KOPT-K1 (cell line): Measurements from ENCODE around the gene ZNF135.

Source experiments
- H3K27ac ChIP-seq: fragments of 200-600 bp; sonication (generic); 2 replicates; pipeline ENCODE4 v1.5.1; 2016; ENCODE audit warnings: antibody characterized with exemption, mild to moderate bottlenecking, low read depth, low read length; ENCODE audit not compliant: poor library complexity, severe bottlenecking
- H3K36me3 ChIP-seq: fragments of 200-600 bp; sonication (generic); 2 replicates; pipeline ENCODE4 v1.5.1; 2017; ENCODE audit warnings: antibody characterized with exemption, mild to moderate bottlenecking, low read length, moderate library complexity; ENCODE audit not compliant: insufficient read depth
- H3K9me3 ChIP-seq: fragments of 200-600 bp; sonication (generic); 2 replicates; pipeline ENCODE4 v1.5.1; 2017; ENCODE audit warnings: antibody characterized with exemption, low read length, mild to moderate bottlenecking; ENCODE audit not compliant: insufficient read depth, poor library complexity, severe bottlenecking

ZNF135 gene

DNA sequence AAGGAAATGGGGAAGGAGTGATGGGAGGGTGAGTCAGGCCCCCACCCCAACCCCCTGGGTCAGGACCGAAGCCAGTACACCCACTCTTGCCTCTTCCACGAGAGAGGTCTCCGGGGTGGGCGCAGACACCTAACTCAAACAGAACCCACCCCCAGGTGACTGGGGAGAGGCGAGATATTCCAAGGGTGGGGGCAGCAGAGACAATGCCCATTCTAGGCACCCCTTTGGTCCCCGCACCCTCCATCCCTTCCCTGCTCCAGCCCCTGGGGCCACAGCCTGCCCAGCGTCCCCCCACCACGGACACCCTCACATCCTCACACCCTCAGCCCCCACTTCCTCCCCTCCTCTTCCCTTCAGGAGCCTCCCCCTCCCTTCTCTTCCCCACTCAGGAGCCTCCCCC lies 38.3 kb downstream of the ZNF135 start:
- peaks cover 31% of the 10 kb centered on the region; the same call in 1 of the 2 replicates for H3K36me3 ChIP-seq
- peaks cover 77% of the 10 kb centered on the region for H3K9me3 ChIP-seq
- H3K27ac ChIP-seq = no peak overlapping the region

GRCh38 chr19:58097781-58098681 lies 38.9 kb downstream of the ZNF135 start, which contains the start of gene ZSCAN18:
TSS of gene ZSCAN18 (minus strand) at chr19:58098231. CDS start at chr19:58090267, 7,964 bp downstream.
- Histone ChIP-seq H3K9me3 (peaks cover 77% of the 10 kb centered on the region), H3K27ac (peak within 1 kb of the TSS; percentile 77), H3K36me3 (peaks cover 31% of the 10 kb centered on the region; the same call in 1 of the 2 replicates)

- H3K27ac ChIP-seq = no peak overlapping the region
Observed at GRCh38 chr19:58098682-58098998, 39.6 kb downstream of the ZNF135 start.

GRCh38 chr19:58107778-58108545 lies 48.9 kb downstream of the ZNF135 start:
- no peak overlapping the region for H3K27ac ChIP-seq
- H3K36me3 ChIP-seq = no peaks in the 10 kb centered on the region
- peaks cover 94% of the 10 kb centered on the region for H3K9me3 ChIP-seq

More at GRCh38 chr19:58098682-58098998, 39.6 kb downstream of the ZNF135 start:
- Histone ChIP-seq H3K9me3 (peaks cover 77% of the 10 kb centered on the region), H3K36me3 (peaks cover 27% of the 10 kb centered on the region; the same call in 1 of the 2 replicates)

GRCh38 chr19:58108546-58108817 lies 49.4 kb downstream of the ZNF135 start:
- Histone ChIP-seq H3K36me3 (no peaks in the 10 kb centered on the region), H3K9me3 (peaks cover 94% of the 10 kb centered on the region), H3K27ac (no peak overlapping the region)

DNA sequence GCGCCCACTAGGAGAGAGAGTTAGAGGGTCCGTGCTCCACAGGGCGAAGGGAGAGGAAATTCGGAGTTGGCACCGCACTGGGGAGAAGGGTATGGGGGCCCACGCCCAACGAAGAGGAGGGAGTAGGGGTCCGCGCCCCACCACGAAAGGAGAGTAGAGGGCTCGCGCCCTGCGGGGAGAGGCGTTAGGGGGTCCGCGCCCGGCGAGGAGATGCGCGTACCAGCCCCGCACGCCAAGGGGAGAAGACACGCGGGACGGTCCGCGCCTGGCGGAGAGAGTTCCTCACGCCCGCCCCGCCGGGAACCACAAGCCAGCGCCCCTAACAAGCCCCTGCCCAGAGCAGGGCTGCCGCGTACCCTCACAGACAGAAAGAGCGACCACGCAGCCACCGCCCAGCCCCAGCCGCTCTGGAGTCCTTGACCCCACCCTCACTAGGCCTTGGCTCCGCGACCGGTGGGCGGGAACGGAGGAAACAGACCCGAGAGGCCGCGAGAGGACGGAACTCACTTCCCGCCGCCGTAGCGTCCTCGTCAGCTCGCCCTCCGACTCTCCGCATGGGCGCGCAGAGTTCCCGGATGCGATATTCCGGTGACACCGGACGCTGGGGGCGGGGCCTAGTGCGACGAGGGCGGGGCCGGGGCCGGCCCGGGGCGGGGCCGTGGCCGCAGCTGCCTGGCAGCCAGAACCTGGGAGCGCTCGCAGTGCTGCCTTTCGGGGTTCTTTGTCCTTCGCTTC lies 58.9 kb downstream of the ZNF135 start:
- H3K9me3 ChIP-seq = peaks cover 91% of the 10 kb centered on the region
- H3K36me3 ChIP-seq = no peaks in the 10 kb centered on the region
- H3K27ac ChIP-seq = no peak overlapping the region

- H3K9me3 ChIP-seq = peaks cover 92% of the 10 kb centered on the region
- no peak overlapping the region for H3K27ac ChIP-seq
Observed at GRCh38 chr19:58118979-58119733, 60.1 kb downstream of the ZNF135 start.

More at GRCh38 chr19:58118979-58119733, 60.1 kb downstream of the ZNF135 start:
- H3K36me3 ChIP-seq = no peaks in the 10 kb centered on the region
